Neural progenitor cell (in vitro differentiated cells): ENCODE measurements around the gene CNOT3. TPM values are rescaled to one million over a fixed set of nuclear protein-coding genes. Genes with fewer than 3 reads are reported as not detected.
A peak's percentile ranks its signal among the peaks of the same experiment; 100 is the strongest.

Experiments
- DNase-seq: peaks from one replicate; pipeline ENCODE4 v3.0.0-alpha.2; 2016; ENCODE audit warnings: low spot score
- H2AFZ ChIP-seq: fragments of 200-600 bp; sonication (generic); replicated peaks from 2 replicates; pipeline ENCODE4 v1.6.1; 2016; ENCODE audit warnings: antibody characterized with exemption
- H3F3A ChIP-seq: fragments of 200-600 bp; sonication (generic); 2 replicates; pipeline ENCODE4 v1.6.1; 2016; ENCODE audit warnings: antibody characterized with exemption, low read depth
- H3K27ac ChIP-seq: fragments of 200-600 bp; sonication (generic); 2 replicates; pipeline ENCODE4 v1.5.1; 2016; ENCODE audit warnings: mild to moderate bottlenecking
- H3K27me3 ChIP-seq: fragments of 200-600 bp; sonication (generic); 2 replicates; pipeline ENCODE4 v1.6.1; 2016; ENCODE audit warnings: mild to moderate bottlenecking, moderate library complexity
- H3K36me3 ChIP-seq: fragments of 200-600 bp; sonication (generic); 2 replicates; pipeline ENCODE4 v1.5.1; 2016
- H3K4me1 ChIP-seq: fragments of 200-600 bp; sonication (generic); 2 replicates; pipeline ENCODE4 v1.6.1; 2016; ENCODE audit warnings: mixed run types
- H3K4me2 ChIP-seq: fragments of 200-600 bp; sonication (generic); 2 replicates; pipeline ENCODE4 v1.6.1; 2016
- H3K4me3 ChIP-seq: fragments of 200-600 bp; sonication (generic); 2 replicates; pipeline ENCODE4 v1.5.1; 2016
- H3K79me2 ChIP-seq: fragments of 200-600 bp; sonication (generic); 2 replicates; pipeline ENCODE4 v1.6.1; 2016; ENCODE audit warnings: low read depth
- H3K9ac ChIP-seq: fragments of 200-600 bp; sonication (generic); 2 replicates; pipeline ENCODE4 v1.6.1; 2016
- H3K9me3 ChIP-seq: fragments of 200-600 bp; sonication (generic); 2 replicates; pipeline ENCODE4 v1.5.1; 2016; ENCODE audit warnings: low read depth
- H4K20me1 ChIP-seq: fragments of 200-600 bp; sonication (generic); 2 replicates; pipeline ENCODE4 v1.6.1; 2016; ENCODE audit warnings: low read depth
- H3K27ac Mint-ChIP-seq: 3 replicates; pipeline ENCODE4 v1.8.0; 2021; ENCODE audit warnings: mixed read lengths
- H3K27me3 Mint-ChIP-seq: 2 replicates; pipeline ENCODE4 v1.8.0; 2022; ENCODE audit warnings: low read depth, mild to moderate bottlenecking, inconsistent platforms, moderate library complexity, mixed read lengths; ENCODE audit not compliant: insufficient read depth
- H3K36me3 Mint-ChIP-seq: 3 replicates; pipeline ENCODE4 v1.8.0; 2021; ENCODE audit warnings: mixed read lengths
- H3K4me1 Mint-ChIP-seq: 3 replicates; pipeline ENCODE4 v1.8.0; 2021; ENCODE audit warnings: mixed read lengths
- H3K4me3 Mint-ChIP-seq: 3 replicates; pipeline ENCODE4 v1.8.0; 2021; ENCODE audit warnings: mild to moderate bottlenecking, moderate library complexity, mixed read lengths
- H3K9me3 Mint-ChIP-seq: 3 replicates; pipeline ENCODE4 v1.8.0; 2020; ENCODE audit warnings: mixed read lengths
- CTCF ChIP-seq: fragments of 200-600 bp; sonication (generic); IDR thresholded peaks from 2 replicates; pipeline ENCODE4 v1.5.1; 2017; ENCODE audit warnings: antibody characterized with exemption, mild to moderate bottlenecking
- EZH2 ChIP-seq: fragments of 200-600 bp; sonication (generic); IDR thresholded peaks from 2 replicates; pipeline ENCODE4 v1.6.1; 2017; ENCODE audit warnings: antibody characterized with exemption, mild to moderate bottlenecking, moderate library complexity
- EZH2phosphoT487 ChIP-seq: fragments of 200-600 bp; sonication (generic); IDR thresholded peaks from 2 replicates; pipeline ENCODE4 v1.6.1; 2017; ENCODE audit warnings: antibody characterized with exemption
- total RNA-seq: library from RNA; depleted of rRNA; stranded (reverse); fragments of >200 nt; gene quantifications from 2 replicates; pipeline ENCODE4 v1.2.3, GENCODE V29; 2015; ENCODE audit warnings: low replicate concordance

Gene CNOT3
- total RNA-seq, 1 donor from 2014 or later: 29.4 TPM

- peaks cover 2% of the 10 kb centered on the region for H3K4me1 Mint-ChIP-seq
- Histone ChIP-seq H2AFZ (no peak overlapping the region), H3K27ac (no peak overlapping the region), H4K20me1 (peaks cover 37% of the 10 kb centered on the region), H3F3A (peaks cover 25% of the 10 kb centered on the region), H3K9ac (no peak overlapping the region), H3K27me3 (no peaks in the 10 kb centered on the region), H3K36me3 (no peaks in the 10 kb centered on the region), H3K4me1 (no peaks in the 10 kb centered on the region), H3K4me2 (no peak overlapping the region), H3K4me3 (no peak overlapping the region), H3K79me2 (no peaks in the 10 kb centered on the region), H3K9me3 (no peaks in the 10 kb centered on the region)
- H3K27me3 Mint-ChIP-seq: peaks cover 4% of the 10 kb centered on the region
- TF ChIP-seq EZH2: no peak
- TF ChIP-seq EZH2phosphoT487: no peak
- TF ChIP-seq CTCF: no peak
- H3K36me3 Mint-ChIP-seq: peaks cover 41% of the 10 kb centered on the region
- H3K4me3 Mint-ChIP-seq: peak overlapping the region; percentile 13
- DNase-seq: no peak
- no peaks in the 10 kb centered on the region for H3K9me3 Mint-ChIP-seq
- H3K27ac Mint-ChIP-seq: peak overlapping the region; percentile 74
Observed at GRCh38 chr19:54151362-54152035, 13.9 kb downstream of the CNOT3 start.

DNA sequence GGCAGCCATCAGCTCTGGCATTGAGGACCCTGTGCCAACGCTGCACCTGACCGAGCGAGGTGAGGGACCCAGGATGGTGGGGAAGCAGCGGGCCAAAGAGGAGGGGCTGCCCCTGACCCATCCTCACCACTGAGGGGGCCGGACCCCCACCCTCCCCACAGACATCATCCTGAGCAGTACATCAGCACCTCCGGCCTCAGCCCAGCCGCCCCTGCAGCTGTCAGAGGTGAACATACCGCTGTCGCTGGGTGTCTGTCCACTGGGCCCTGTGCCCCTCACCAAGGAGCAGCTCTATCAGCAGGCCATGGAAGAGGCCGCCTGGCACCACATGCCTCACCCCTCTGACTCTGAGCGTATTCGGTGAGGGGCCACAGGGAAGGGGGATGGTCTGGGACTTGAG lies 14.7 kb downstream of the CNOT3 start:
- Mint-ChIP-seq H3K27me3 (peaks cover 4% of the 10 kb centered on the region), H3K9me3 (no peaks in the 10 kb centered on the region), H3K4me1 (peaks cover 2% of the 10 kb centered on the region), H3K36me3 (peaks cover 37% of the 10 kb centered on the region), H3K27ac (no peak overlapping the region), H3K4me3 (no peak overlapping the region)
- DNase-seq: no peak
- Histone ChIP-seq H3K9me3 (no peaks in the 10 kb centered on the region), H3K27me3 (no peaks in the 10 kb centered on the region), H3K27ac (no peak overlapping the region), H2AFZ (no peak overlapping the region), H4K20me1 (peaks cover 33% of the 10 kb centered on the region), H3K4me1 (no peaks in the 10 kb centered on the region), H3K4me2 (no peak overlapping the region), H3K9ac (no peak overlapping the region), H3K4me3 (no peak overlapping the region), H3F3A (peaks cover 30% of the 10 kb centered on the region), H3K79me2 (no peaks in the 10 kb centered on the region), H3K36me3 (no peaks in the 10 kb centered on the region)
- no peak for TF ChIP-seq CTCF
- TF ChIP-seq EZH2: no peak
- no peak for TF ChIP-seq EZH2phosphoT487

GRCh38 chr19:54152878-54153524 lies 15.4 kb downstream of the CNOT3 start:
- no peaks in the 10 kb centered on the region for H3K9me3 ChIP-seq
- Mint-ChIP-seq H3K4me3 (peak overlapping the region; percentile 9), H3K4me1 (no peaks in the 10 kb centered on the region), H3K27ac (no peak overlapping the region), H3K27me3 (peaks cover 7% of the 10 kb centered on the region), H3K36me3 (peaks cover 34% of the 10 kb centered on the region), H3K9me3 (no peaks in the 10 kb centered on the region)
- no peaks in the 10 kb centered on the region for H3K36me3 ChIP-seq
- no peak for TF ChIP-seq EZH2phosphoT487
- TF ChIP-seq CTCF: no peak
- TF ChIP-seq EZH2: no peak
- no peak overlapping the region for H3K27ac ChIP-seq
- no peak for DNase-seq
- H3K4me2 ChIP-seq: no peak overlapping the region
- no peak overlapping the region for H3K4me3 ChIP-seq
- H2AFZ ChIP-seq: no peak overlapping the region
- peaks cover 27% of the 10 kb centered on the region for H4K20me1 ChIP-seq
- no peaks in the 10 kb centered on the region for H3K27me3 ChIP-seq
- H3F3A ChIP-seq: peaks cover 32% of the 10 kb centered on the region
- no peaks in the 10 kb centered on the region for H3K79me2 ChIP-seq
- H3K9ac ChIP-seq: no peak overlapping the region
- no peaks in the 10 kb centered on the region for H3K4me1 ChIP-seq
